Mesenchymal stem cell (in vitro differentiated cells and primary cell): ENCODE measurements around the gene MSLN.
A peak's percentile ranks its signal among the peaks of the same experiment; 100 is the strongest.
"Not testable (repeated sequence)": the region's sequence is repeated elsewhere in the genome, so short reads cannot be mapped to it uniquely, and the experiment has no call there.

Source experiments
- DNase-seq: peaks from one replicate; pipeline ENCODE4 v3.0.0-alpha.2; 2013
- H2AFZ ChIP-seq: one replicate; pipeline ENCODE4 v1.6.1; 2013; ENCODE audit warnings: low read depth, mild to moderate bottlenecking, control low read depth, inconsistent platforms, low read length, moderate library complexity
- H2AK5ac ChIP-seq: 2 replicates; pipeline ENCODE4 v1.6.1; 2013; ENCODE audit warnings: low read length, moderate library complexity, mild to moderate bottlenecking, inconsistent platforms; ENCODE audit not compliant: severe bottlenecking
- H2BK120ac ChIP-seq: one replicate; pipeline ENCODE4 v1.6.1; 2013; ENCODE audit warnings: low read depth, mild to moderate bottlenecking, inconsistent platforms, low read length, moderate library complexity
- H2BK12ac ChIP-seq, 2 experiments: one replicate each; pipeline ENCODE4 v1.6.1; 2013; ENCODE audit warnings: inconsistent platforms in 2 of 2, low read length in 2 of 2, mild to moderate bottlenecking in 2 of 2, moderate library complexity in 2 of 2, control low read depth in 1 of 2
- H2BK15ac ChIP-seq: one replicate; pipeline ENCODE4 v1.6.1; 2013; ENCODE audit warnings: mild to moderate bottlenecking, low read depth, inconsistent platforms; ENCODE audit not compliant: poor library complexity, severe bottlenecking
- H2BK5ac ChIP-seq: 2 replicates; pipeline ENCODE4 v1.6.1; 2013; ENCODE audit warnings: low read depth, mild to moderate bottlenecking, low read length, control low read depth, inconsistent platforms; ENCODE audit not compliant: poor library complexity, severe bottlenecking
- H3K14ac ChIP-seq, 2 experiments: one replicate each; pipeline ENCODE4 v1.6.1; 2013; ENCODE audit warnings: inconsistent platforms in 2 of 2, low read length in 2 of 2, control low read depth in 1 of 2, mild to moderate bottlenecking in 1 of 2, moderate library complexity in 1 of 2
- H3K18ac ChIP-seq, 2 experiments: one replicate each; pipeline ENCODE4 v1.6.1; 2013; ENCODE audit warnings: inconsistent platforms in 2 of 2, low read length in 2 of 2, control low read depth in 1 of 2, low read depth in 1 of 2, mild to moderate bottlenecking in 1 of 2
- H3K23ac ChIP-seq, 2 experiments: one replicate each; pipeline ENCODE4 v1.6.1; 2013; ENCODE audit warnings: inconsistent platforms in 2 of 2, low read length in 2 of 2, mild to moderate bottlenecking in 2 of 2, moderate library complexity in 2 of 2, control low read depth in 1 of 2
- H3K27ac ChIP-seq: 2 replicates; pipeline ENCODE4 v1.5.1; 2013; ENCODE audit warnings: mild to moderate bottlenecking, moderate library complexity, low read length, control low read depth, inconsistent platforms; ENCODE audit not compliant: poor library complexity, severe bottlenecking
- H3K27me3 ChIP-seq, 2 experiments: 2 replicates each; pipeline versions ENCODE4 v1.6.1 to v1.7.0; 2013; ENCODE audit warnings: low read length in 2 of 2, mild to moderate bottlenecking in 2 of 2, moderate library complexity in 2 of 2, control low read depth in 1 of 2, inconsistent platforms in 1 of 2; ENCODE audit not compliant: control insufficient read depth in 1 of 2, insufficient read depth in 1 of 2
- H3K36me3 ChIP-seq, 2 experiments: 2 replicates each; pipeline versions ENCODE4 v1.6.1 to v1.7.0; 2013; ENCODE audit warnings: low read length in 2 of 2, control low read depth in 1 of 2, inconsistent platforms in 1 of 2, low read depth in 1 of 2, mild to moderate bottlenecking in 1 of 2; ENCODE audit not compliant: insufficient read depth in 2 of 2, control insufficient read depth in 1 of 2
- H3K4ac ChIP-seq, 2 experiments: one replicate each; pipeline ENCODE4 v1.6.1; 2013; ENCODE audit warnings: inconsistent platforms in 2 of 2, low read length in 2 of 2, mild to moderate bottlenecking in 2 of 2, moderate library complexity in 2 of 2, control low read depth in 1 of 2, low read depth in 1 of 2
- H3K4me1 ChIP-seq: 2 replicates; pipeline ENCODE4 v1.6.1; 2013; ENCODE audit warnings: low read depth, low read length, control low read depth; ENCODE audit not compliant: control insufficient read depth, insufficient read depth
- H3K4me2 ChIP-seq: 2 replicates; pipeline ENCODE4 v1.6.1; 2013; ENCODE audit warnings: low read length, mild to moderate bottlenecking, inconsistent platforms; ENCODE audit not compliant: poor library complexity, severe bottlenecking
- H3K4me3 ChIP-seq, 2 experiments: 2 replicates each; pipeline versions ENCODE4 v1.5.1 to v1.7.0; 2013; ENCODE audit warnings: low read length in 2 of 2, mild to moderate bottlenecking in 2 of 2, control low read depth in 1 of 2, low read depth in 1 of 2; ENCODE audit not compliant: insufficient read depth in 1 of 2
- H3K79me1 ChIP-seq: replicated peaks from 2 replicates; pipeline ENCODE4 v1.6.1; 2013; ENCODE audit warnings: mild to moderate bottlenecking, control low read depth, low read length, inconsistent platforms; ENCODE audit not compliant: poor library complexity, severe bottlenecking
- H3K9ac ChIP-seq: 2 replicates; pipeline ENCODE4 v1.7.0; 2013; ENCODE audit warnings: mild to moderate bottlenecking, low read length, moderate library complexity
- H3K9me3 ChIP-seq: 2 replicates; pipeline ENCODE4 v1.7.0; 2013; ENCODE audit warnings: mild to moderate bottlenecking, low read length; ENCODE audit not compliant: control insufficient read depth
- H4K8ac ChIP-seq: one replicate; pipeline ENCODE4 v1.6.1; 2013; ENCODE audit warnings: inconsistent platforms, mild to moderate bottlenecking, low read length, moderate library complexity
- H4K91ac ChIP-seq: one replicate; pipeline ENCODE4 v1.6.1; 2013; ENCODE audit warnings: mild to moderate bottlenecking, low read length, inconsistent platforms
- WGBS: methylation state at CpG from one replicate; pipeline ENCODE4 v1.1.7; 2013; ENCODE audit warnings: mixed read lengths; 5-methylcytosine and 5-hydroxymethylcytosine counted together

The MSLN gene

GRCh38 chr16:772959-773358 is 12.4 kb downstream of the MSLN start:
- H3K4me3 ChIP-seq: no peak overlapping the region
- H4K91ac ChIP-seq: no peak overlapping the region
- no peak overlapping the region for H3K14ac ChIP-seq
- H3K27ac ChIP-seq: no peak overlapping the region
- H3K9me3 ChIP-seq: no peaks in the 10 kb centered on the region
- no peak overlapping the region for H2BK120ac ChIP-seq
- H3K4me2 ChIP-seq: no peak overlapping the region
- H3K4ac ChIP-seq: no peak overlapping the region
- no peak overlapping the region for H4K8ac ChIP-seq
- H2AFZ ChIP-seq: no peak overlapping the region
- no peak overlapping the region for H2BK5ac ChIP-seq
- H2BK15ac ChIP-seq: no peak overlapping the region
- H3K4me1 ChIP-seq: peaks cover 18% of the 10 kb centered on the region
- no peak overlapping the region for H2BK12ac ChIP-seq
- no peak for DNase-seq
- H3K27me3 ChIP-seq: peaks cover 0 to 28% of the 10 kb centered on the region in 2 experiments
- H3K18ac ChIP-seq: no peak overlapping the region
- no peak overlapping the region for H2AK5ac ChIP-seq
- no peaks in the 10 kb centered on the region for H3K36me3 ChIP-seq
- WGBS: 96% methylated on average over 18 of the region's 18 CpGs
- H3K79me1 ChIP-seq: no peaks in the 10 kb centered on the region
- H3K9ac ChIP-seq: no peak overlapping the region
- H3K23ac ChIP-seq: no peak overlapping the region

- 92% methylated on average over 46 of the region's 46 CpGs for WGBS
- no peak overlapping the region for H2BK12ac ChIP-seq
These were observed 13.8 kb downstream of the MSLN start for GRCh38 chr16:774086-775001.

GRCh38 chr16:775236-775796 is 14.8 kb downstream of the MSLN start:
- Histone ChIP-seq H2BK5ac (no peak overlapping the region), H2AFZ (no peak overlapping the region), H3K27me3 (peaks cover 0 to 43% of the 10 kb centered on the region in 2 experiments), H4K8ac (no peak overlapping the region), H2BK120ac (no peak overlapping the region), H3K9me3 (no peaks in the 10 kb centered on the region), H3K23ac (no peak overlapping the region), H3K36me3 (no peaks in the 10 kb centered on the region), H3K27ac (no peak overlapping the region), H4K91ac (no peak overlapping the region), H2BK12ac (no peak overlapping the region), H3K18ac (no peak overlapping the region), H3K14ac (no peak overlapping the region), H3K4me1 (peaks cover 20% of the 10 kb centered on the region), H2AK5ac (no peak overlapping the region), H3K4me3 (peak overlapping the region in 1 of 2 experiments; percentile 23), H2BK15ac (no peak overlapping the region), H3K4ac (no peak overlapping the region), H3K79me1 (no peaks in the 10 kb centered on the region), H3K4me2 (no peak overlapping the region), H3K9ac (no peak overlapping the region)
- DNase-seq: no peak
- WGBS: 83% methylated on average over 35 of the region's 36 CpGs

More at GRCh38 chr16:774086-775001, 13.8 kb downstream of the MSLN start:
- Histone ChIP-seq H3K18ac (no peak overlapping the region), H3K4me3 (peak overlapping the region in 1 of 2 experiments; percentile 30), H3K9ac (no peak overlapping the region), H2BK120ac (no peak overlapping the region), H3K9me3 (no peaks in the 10 kb centered on the region), H3K27me3 (peaks cover 0 to 42% of the 10 kb centered on the region in 2 experiments), H2AK5ac (no peak overlapping the region), H2BK5ac (no peak overlapping the region), H3K14ac (no peak overlapping the region), H3K4me1 (peaks cover 24% of the 10 kb centered on the region), H3K23ac (no peak overlapping the region), H3K4me2 (no peak overlapping the region), H4K8ac (no peak overlapping the region), H3K4ac (no peak overlapping the region), H3K79me1 (no peaks in the 10 kb centered on the region), H3K36me3 (no peaks in the 10 kb centered on the region), H4K91ac (no peak overlapping the region), H2AFZ (no peak overlapping the region), H2BK15ac (peak overlapping the region; percentile 12), H3K27ac (no peak overlapping the region)
- no peak for DNase-seq

DNA sequence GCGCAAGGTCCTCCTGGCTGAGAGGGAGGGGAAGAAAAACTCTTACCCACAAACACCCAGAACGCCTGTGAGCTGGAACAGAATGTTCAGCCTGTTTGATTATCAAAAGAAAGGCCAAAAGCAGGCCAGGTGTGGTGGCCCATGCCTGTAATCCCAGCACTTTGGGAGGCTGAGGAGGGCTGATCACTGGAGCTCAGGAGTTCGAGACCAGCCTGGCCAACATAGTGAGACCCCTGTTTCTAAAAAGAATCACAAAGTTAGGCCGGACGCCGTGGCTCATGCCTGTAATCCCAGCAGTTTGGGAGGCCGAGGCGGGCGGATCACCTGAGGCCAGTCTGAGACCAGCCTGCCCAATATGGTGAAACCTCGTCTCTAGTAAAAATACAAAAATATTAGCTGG is 15.8 kb downstream of the MSLN start:
- H3K79me1 ChIP-seq, H3K23ac ChIP-seq, H3K9ac ChIP-seq, H4K91ac ChIP-seq, H2BK120ac ChIP-seq, H2AK5ac ChIP-seq, H3K27ac ChIP-seq, H3K4ac ChIP-seq, H3K18ac ChIP-seq, H3K4me3 ChIP-seq, H3K14ac ChIP-seq, H4K8ac ChIP-seq, H2AFZ ChIP-seq, H3K36me3 ChIP-seq, H3K4me2 ChIP-seq, DNase-seq, H3K9me3 ChIP-seq, H2BK12ac ChIP-seq, H2BK5ac ChIP-seq, H2BK15ac ChIP-seq: not testable (repeated sequence)
- WGBS: 92% methylated on average over 9 of the region's 10 CpGs
- H3K27me3 ChIP-seq: peaks cover 0 to 48% of the 10 kb centered on the region in 2 experiments
- peaks cover 23% of the 10 kb centered on the region for H3K4me1 ChIP-seq
